ENCODE data around the gene SMAD9. TPM values are rescaled to one million over a fixed set of nuclear protein-coding genes. Genes with fewer than 3 reads are reported as not detected.
A peak's percentile ranks its signal among the peaks of the same experiment; 100 is the strongest.

SMAD9 gene
- total and polyA plus RNA-seq, 2 of the 4 experiments (the other 2 are of a cell fraction) = 3.2 to 4.8 TPM

- dilution Hi-C loops (cut with HindIII; ENCODE audit: low sequenced_read_pairs, unreplicated experiment) = no loop called here
- peak; percentile 59 for ATAC-seq (ENCODE audit: low read depth)
- H3K23ac ChIP-seq (ENCODE audit: low read depth, low read length) = peak overlapping the region; percentile 25
- peaks cover 10% of the 10 kb centered on the region for H3K9me1 ChIP-seq (ENCODE audit: insufficient read depth, low read length)
- TF ChIP-seq POLR2A (IDR thresholded peaks at IDR 0.05; ENCODE audit: low read depth, low read length) (peak; percentile 36; the same call in 1 of the 2 replicates), MAZ (IDR thresholded peaks at IDR 0.05; ENCODE audit: borderline replicate concordance, low read depth, low read length) (no peak)
- peak overlapping the region; percentile 62 for H3K4ac ChIP-seq (ENCODE audit: low read depth, low read length)
- peak overlapping the region; percentile 11; the same call in 1 of the 2 replicates for H2BK20ac ChIP-seq (ENCODE audit: low read depth, low read length)
- H3K4me3 ChIP-seq (ENCODE audit: insufficient read depth, low read depth, low read length) = peak overlapping the region; percentile 78
- no peaks in the 10 kb centered on the region for H3K27me3 ChIP-seq (ENCODE audit: control insufficient read depth, insufficient read depth, low read length)
- peaks cover 11 to 34% of the 10 kb centered on the region in 2 experiments; a peak in 3 of 4 replicates for H3K79me1 ChIP-seq (ENCODE audit: low read depth in 1 of 2, low read length in 2 of 2)
- 0 out of 2 replicates have a peak overlapping the region, but pooled peaks have one; percentile 36 for H4K5ac ChIP-seq (ENCODE audit: low read depth, low read length)
- H3K9me3 ChIP-seq (ENCODE audit: control insufficient read depth, insufficient read depth, low read length) = no peaks in the 10 kb centered on the region
- H2BK5ac ChIP-seq (ENCODE audit: low read depth, low read length, poor library complexity, severe bottlenecking) = peak overlapping the region; percentile 82
- CTCF ChIA-PET = no interaction called here
- no peaks in the 10 kb centered on the region for H3K36me3 ChIP-seq (ENCODE audit: control insufficient read depth, insufficient read depth, low read length)
- in situ Hi-C loops (cut with MboI; ENCODE audit: low sequenced_read_pairs) = no loop called here
- peak overlapping the region in 1 of 2 experiments; percentile 54; a peak in 1 of 4 replicates for H4K8ac ChIP-seq (ENCODE audit: low read depth in 2 of 2, low read length in 2 of 2)
- peak overlapping the region; percentile 84 for H3K9ac ChIP-seq (ENCODE audit: low read depth, low read length)
- H2BK15ac ChIP-seq (ENCODE audit: low read depth, low read length) = peak overlapping the region; percentile 45; the same call in 2 of the 3 replicates
- WGBS, 2 experiments (ENCODE audit: extremely low coverage in 2 of 2, insufficient read length in 1 of 2) = 0% methylated on average over 7 of the region's 51 CpGs; no CpG with 5 or more reads in 1 of the 2 experiments
- H4K91ac ChIP-seq (ENCODE audit: insufficient read depth, low read depth, low read length) = peak overlapping the region; percentile 34; the same call in 1 of the 2 replicates
- peak overlapping the region; percentile 72 for H2BK120ac ChIP-seq (ENCODE audit: low read depth, low read length)
- peak; percentile 17 for DNase-seq
- H3K18ac ChIP-seq (ENCODE audit: low read depth, low read length) = peak overlapping the region; percentile 13
- peak overlapping the region; percentile 84 for H3K56ac ChIP-seq (ENCODE audit: extremely low read depth, insufficient read depth, low read length)
- H3K14ac ChIP-seq (replicated peaks; ENCODE audit: low read depth, low read length) = peak overlapping the region; percentile 80
- H2AK5ac ChIP-seq (ENCODE audit: low read depth, low read length) = no peak overlapping the region
- H3K27ac ChIP-seq (ENCODE audit: insufficient read depth, low read length) = peak overlapping the region; percentile 75
- peaks cover 8% of the 10 kb centered on the region for H3K4me1 ChIP-seq (ENCODE audit: control insufficient read depth, insufficient read depth, low read length)
- no peak overlapping the region for H2AK9ac ChIP-seq (replicated peaks; ENCODE audit: low read depth, low read length, poor library complexity)
- H4K20me1 ChIP-seq (ENCODE audit: insufficient read depth, low read length) = peaks cover 5% of the 10 kb centered on the region; the same call in 1 of the 2 replicates
- peak overlapping the region; percentile 83 for H3K4me2 ChIP-seq (ENCODE audit: low read depth, low read length)
- intact Hi-C loops (cut with micrococcal nuclease) = loop anchor here (2.0 to 5.0 kb wide), 2 partner anchors 37 to 61 kb away; no protein-coding TSS in a partner anchor
- BruUV-seq (replicated peaks) = no TSS peak
- peak overlapping the region; percentile 92 for H2AFZ ChIP-seq (replicated peaks; ENCODE audit: low read length, poor library complexity)
- POLR2A ChIA-PET (ENCODE audit: unreplicated experiment) = no interaction called here
Observed at GRCh38 chr13:36919171-36919832, 736 bp downstream of the SMAD9 start.
